GM06990 (cell line): ENCODE results near the gene TPBG.

Experiments
- DNase-seq: peaks from one replicate; pipeline ENCODE4 v3.0.0-alpha.2; 2011; ENCODE audit not compliant: insufficient read length; ENCODE audit errors: extremely low read depth
- H3K27me3 ChIP-seq: replicated peaks from 2 replicates; pipeline ENCODE4 v1.6.0; 2011; ENCODE audit warnings: low read length; ENCODE audit not compliant: control insufficient read depth, insufficient read depth
- H3K36me3 ChIP-seq: 2 replicates; pipeline ENCODE4 v1.5.1; 2011; ENCODE audit warnings: low read length; ENCODE audit not compliant: control insufficient read depth, insufficient read depth
- H3K4me3 ChIP-seq: replicated peaks from 2 replicates; pipeline ENCODE4 v1.5.1; 2011; ENCODE audit warnings: low read depth, mild to moderate bottlenecking, control low read depth, low read length
- TF ChIP-seq, protein P1 (sequence below): IDR thresholded peaks from 2 replicates; pipeline ENCODE4 v1.5.1; 2011; ENCODE audit warnings: low read length, control low read depth, mild to moderate bottlenecking, inconsistent platforms; ENCODE audit not compliant: insufficient read depth, poor library complexity, severe bottlenecking

Gene TPBG

DNA sequence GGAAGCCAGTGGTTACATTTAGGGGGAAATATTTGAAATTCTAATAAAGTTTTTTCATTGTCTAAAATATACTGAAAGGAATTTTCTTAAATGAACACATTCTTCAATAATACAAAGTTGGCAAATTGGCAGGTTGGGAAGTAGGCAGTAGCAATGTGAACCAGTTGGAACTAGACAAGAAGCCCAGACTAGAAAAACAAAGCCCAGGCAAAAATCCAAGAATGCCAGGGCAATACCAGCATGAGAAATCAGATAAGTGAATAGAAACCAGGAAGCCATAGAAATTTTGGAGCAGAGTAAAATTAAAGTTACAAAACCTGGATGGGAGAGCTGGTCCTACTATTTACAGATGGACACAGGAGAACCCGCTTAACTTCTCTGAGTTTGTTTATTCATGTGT is 52.2 kb downstream of the TPBG start:
- TF ChIP-seq, protein P1, sequence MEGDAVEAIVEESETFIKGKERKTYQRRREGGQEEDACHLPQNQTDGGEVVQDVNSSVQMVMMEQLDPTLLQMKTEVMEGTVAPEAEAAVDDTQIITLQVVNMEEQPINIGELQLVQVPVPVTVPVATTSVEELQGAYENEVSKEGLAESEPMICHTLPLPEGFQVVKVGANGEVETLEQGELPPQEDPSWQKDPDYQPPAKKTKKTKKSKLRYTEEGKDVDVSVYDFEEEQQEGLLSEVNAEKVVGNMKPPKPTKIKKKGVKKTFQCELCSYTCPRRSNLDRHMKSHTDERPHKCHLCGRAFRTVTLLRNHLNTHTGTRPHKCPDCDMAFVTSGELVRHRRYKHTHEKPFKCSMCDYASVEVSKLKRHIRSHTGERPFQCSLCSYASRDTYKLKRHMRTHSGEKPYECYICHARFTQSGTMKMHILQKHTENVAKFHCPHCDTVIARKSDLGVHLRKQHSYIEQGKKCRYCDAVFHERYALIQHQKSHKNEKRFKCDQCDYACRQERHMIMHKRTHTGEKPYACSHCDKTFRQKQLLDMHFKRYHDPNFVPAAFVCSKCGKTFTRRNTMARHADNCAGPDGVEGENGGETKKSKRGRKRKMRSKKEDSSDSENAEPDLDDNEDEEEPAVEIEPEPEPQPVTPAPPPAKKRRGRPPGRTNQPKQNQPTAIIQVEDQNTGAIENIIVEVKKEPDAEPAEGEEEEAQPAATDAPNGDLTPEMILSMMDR: no peak
- no peaks in the 10 kb centered on the region for H3K27me3 ChIP-seq
- no peaks in the 10 kb centered on the region for H3K36me3 ChIP-seq
- DNase-seq: no peak
- H3K4me3 ChIP-seq: no peak overlapping the region

DNA sequence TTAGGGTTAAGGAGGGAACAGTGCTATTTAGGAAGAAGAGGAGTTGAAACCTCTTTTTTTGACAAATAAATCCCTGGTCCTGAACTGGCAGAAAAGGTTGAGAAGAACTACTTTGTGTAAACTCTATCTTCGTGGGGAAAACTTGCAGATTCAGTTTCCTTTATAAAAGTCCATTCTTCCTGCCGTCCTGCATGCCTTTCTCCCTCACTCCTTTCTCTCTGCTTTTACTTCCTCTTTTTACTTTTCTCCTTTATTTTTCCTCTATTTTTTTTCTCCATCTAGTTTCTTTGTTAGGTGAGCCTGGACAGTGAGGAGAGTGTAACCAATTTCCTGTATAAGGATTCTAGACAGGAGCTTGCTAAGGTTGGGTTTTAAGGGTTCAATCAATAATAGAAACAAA is 52.7 kb downstream of the TPBG start:
- no peak for DNase-seq
- TF ChIP-seq, protein P1: no peak
- no peaks in the 10 kb centered on the region for H3K36me3 ChIP-seq
- H3K4me3 ChIP-seq: no peak overlapping the region
- no peaks in the 10 kb centered on the region for H3K27me3 ChIP-seq
